Retinal pigment epithelial cell (primary cell): ENCODE results near the gene B3GNT3.

Source experiments
- DNase-seq: peaks from one replicate; pipeline ENCODE4 v3.0.0-alpha.2; 2010; ENCODE audit warnings: low read depth
- H3K4me3 ChIP-seq: 2 replicates; pipeline ENCODE4 v1.5.1; 2011; ENCODE audit warnings: mild to moderate bottlenecking, low read length, control low read depth, moderate library complexity
- TF ChIP-seq, protein P1 (sequence below): conservative IDR thresholded peaks from 2 replicates; pipeline ENCODE4 v1.5.1; 2011; ENCODE audit warnings: low read depth, low read length, control low read depth, inconsistent platforms

B3GNT3 gene

DNA sequence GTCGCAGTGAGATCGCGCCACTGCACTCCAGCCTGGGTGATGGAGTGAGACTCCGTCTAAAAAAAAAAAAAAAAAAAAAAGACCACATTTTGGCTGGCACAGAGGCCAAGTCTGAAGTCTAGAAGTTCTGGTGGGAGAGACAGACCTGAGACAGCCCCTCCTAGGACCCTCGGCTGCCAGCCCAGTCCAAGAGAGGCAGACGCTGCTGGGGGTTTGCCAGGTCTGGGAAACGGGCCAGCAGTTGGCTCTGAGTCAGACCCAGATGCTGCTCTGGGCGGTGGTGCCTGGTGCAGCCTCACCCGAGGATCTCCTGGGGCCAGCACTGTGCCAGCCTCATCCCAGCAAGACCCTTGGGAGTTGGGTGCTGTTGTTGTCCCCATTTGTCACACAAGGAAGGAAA lies 37.8 kb upstream of the B3GNT3 start:
- H3K4me3 ChIP-seq: no peak overlapping the region
- TF ChIP-seq, protein P1, sequence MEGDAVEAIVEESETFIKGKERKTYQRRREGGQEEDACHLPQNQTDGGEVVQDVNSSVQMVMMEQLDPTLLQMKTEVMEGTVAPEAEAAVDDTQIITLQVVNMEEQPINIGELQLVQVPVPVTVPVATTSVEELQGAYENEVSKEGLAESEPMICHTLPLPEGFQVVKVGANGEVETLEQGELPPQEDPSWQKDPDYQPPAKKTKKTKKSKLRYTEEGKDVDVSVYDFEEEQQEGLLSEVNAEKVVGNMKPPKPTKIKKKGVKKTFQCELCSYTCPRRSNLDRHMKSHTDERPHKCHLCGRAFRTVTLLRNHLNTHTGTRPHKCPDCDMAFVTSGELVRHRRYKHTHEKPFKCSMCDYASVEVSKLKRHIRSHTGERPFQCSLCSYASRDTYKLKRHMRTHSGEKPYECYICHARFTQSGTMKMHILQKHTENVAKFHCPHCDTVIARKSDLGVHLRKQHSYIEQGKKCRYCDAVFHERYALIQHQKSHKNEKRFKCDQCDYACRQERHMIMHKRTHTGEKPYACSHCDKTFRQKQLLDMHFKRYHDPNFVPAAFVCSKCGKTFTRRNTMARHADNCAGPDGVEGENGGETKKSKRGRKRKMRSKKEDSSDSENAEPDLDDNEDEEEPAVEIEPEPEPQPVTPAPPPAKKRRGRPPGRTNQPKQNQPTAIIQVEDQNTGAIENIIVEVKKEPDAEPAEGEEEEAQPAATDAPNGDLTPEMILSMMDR: no peak
- DNase-seq: peak; percentile 72

- TF ChIP-seq, protein P1: no peak
- no peak for DNase-seq
- H3K4me3 ChIP-seq: no peak overlapping the region
Observed at GRCh38 chr19:17758515-17758914, 36.4 kb upstream of the B3GNT3 start.

- TF ChIP-seq, protein P1: no peak
- H3K4me3 ChIP-seq: no peak overlapping the region
- DNase-seq: no peak
Observed at GRCh38 chr19:17761148-17761547, 33.8 kb upstream of the B3GNT3 start.

GRCh38 chr19:17762505-17763229 lies 32.3 kb upstream of the B3GNT3 start:
- DNase-seq: no peak
- TF ChIP-seq, protein P1: no peak
- no peak overlapping the region for H3K4me3 ChIP-seq

DNA sequence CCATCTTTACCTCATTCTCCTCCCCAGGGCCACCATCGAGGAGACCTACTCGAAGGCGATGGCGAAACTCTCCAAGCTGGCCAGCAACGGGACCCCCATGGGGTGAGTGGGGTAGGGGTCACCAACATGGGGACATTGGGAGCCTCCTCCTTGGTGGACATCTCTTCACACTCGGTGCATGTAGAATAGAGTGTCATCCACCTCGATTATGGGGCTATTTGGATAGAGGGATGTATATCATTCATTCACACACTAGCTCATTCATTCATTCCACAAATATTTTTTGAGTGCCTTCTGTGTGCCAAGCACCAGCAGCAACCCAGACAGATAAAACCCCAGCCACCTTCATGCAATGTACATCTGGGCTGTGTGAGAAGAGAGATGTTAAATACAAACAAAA lies 30.6 kb upstream of the B3GNT3 start:
- TF ChIP-seq, protein P1: no peak
- no peak for DNase-seq
- H3K4me3 ChIP-seq: no peak overlapping the region

DNA sequence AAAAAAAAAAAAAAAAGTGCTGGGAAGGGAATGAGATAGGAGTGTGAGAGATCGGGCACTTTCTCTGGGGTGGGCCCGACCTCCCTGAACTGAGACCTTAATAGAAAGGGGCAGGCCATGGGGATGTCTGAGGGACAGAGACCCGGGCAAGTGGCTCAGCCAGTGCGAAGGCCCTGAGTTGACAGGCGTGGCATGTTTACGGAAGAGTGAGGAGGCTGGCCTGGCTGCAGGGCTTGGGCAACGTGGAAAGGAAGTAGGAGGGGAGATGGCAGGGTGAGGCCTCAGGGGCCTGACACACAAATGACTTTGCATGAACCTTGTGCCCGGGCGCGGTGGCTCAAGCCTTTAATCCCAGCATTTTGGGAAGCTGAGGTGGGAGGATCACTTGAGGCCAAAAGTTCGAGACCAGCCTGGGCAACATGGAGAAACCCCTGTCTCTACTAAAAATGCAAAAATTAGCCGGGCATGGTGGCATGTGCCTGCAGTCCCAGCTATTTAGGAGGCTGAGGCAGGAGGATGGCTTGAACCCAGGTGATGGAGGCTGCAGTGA lies 29.8 kb upstream of the B3GNT3 start:
- TF ChIP-seq, protein P1: no peak
- DNase-seq: no peak
- no peak overlapping the region for H3K4me3 ChIP-seq

DNA sequence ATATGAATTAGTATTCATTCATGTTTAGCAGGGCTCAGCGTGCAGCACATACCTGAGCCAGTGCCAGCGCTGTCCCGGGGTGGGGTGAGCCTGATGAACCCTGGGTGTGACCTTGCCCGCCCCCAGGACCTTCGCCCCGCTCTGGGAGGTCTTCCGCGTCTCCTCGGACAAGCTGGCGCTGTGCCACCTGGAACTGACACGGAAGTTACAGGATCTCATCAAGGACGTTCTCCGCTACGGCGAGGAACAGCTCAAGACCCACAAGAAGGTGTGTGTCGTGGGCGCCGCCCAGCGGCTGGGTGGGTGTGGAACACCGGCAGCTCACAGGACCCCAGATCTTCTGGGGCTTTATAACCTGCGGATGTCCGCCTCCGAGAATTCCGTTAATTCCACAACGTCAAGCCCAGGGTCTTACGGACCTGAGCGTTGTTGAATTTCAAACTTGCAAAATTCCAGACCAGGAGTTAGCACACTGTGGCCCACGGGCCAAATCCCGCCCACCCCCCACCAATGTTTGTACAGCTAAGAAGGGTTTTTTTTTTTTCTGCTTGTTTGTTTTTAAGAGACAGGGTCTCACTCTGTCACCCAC lies 28.3 kb upstream of the B3GNT3 start:
- H3K4me3 ChIP-seq: peak overlapping the region; percentile 25
- TF ChIP-seq, protein P1: peak; percentile 98
- no peak for DNase-seq
